DND-41 (cell line): Measurements from ENCODE around the gene EPN3.

Experiments used
- EZH2 ChIP-seq: IDR thresholded peaks from 3 replicates; pipeline ENCODE4 v1.6.1; 2012; ENCODE audit warnings: borderline replicate concordance, low read depth, mild to moderate bottlenecking, moderate library complexity, low read length, inconsistent platforms; ENCODE audit not compliant: severe bottlenecking
- TF ChIP-seq, protein P1 (sequence below): IDR thresholded peaks from 2 replicates; pipeline ENCODE4 v1.5.1; 2012; ENCODE audit warnings: borderline replicate concordance, low read length, moderate library complexity, mild to moderate bottlenecking; ENCODE audit not compliant: poor library complexity, severe bottlenecking; ENCODE audit errors: extremely low read depth

GRCh38 chr17:50582741-50583140, 50.2 kb downstream of the EPN3 start:
- no peak for TF ChIP-seq EZH2
- TF ChIP-seq, protein P1, sequence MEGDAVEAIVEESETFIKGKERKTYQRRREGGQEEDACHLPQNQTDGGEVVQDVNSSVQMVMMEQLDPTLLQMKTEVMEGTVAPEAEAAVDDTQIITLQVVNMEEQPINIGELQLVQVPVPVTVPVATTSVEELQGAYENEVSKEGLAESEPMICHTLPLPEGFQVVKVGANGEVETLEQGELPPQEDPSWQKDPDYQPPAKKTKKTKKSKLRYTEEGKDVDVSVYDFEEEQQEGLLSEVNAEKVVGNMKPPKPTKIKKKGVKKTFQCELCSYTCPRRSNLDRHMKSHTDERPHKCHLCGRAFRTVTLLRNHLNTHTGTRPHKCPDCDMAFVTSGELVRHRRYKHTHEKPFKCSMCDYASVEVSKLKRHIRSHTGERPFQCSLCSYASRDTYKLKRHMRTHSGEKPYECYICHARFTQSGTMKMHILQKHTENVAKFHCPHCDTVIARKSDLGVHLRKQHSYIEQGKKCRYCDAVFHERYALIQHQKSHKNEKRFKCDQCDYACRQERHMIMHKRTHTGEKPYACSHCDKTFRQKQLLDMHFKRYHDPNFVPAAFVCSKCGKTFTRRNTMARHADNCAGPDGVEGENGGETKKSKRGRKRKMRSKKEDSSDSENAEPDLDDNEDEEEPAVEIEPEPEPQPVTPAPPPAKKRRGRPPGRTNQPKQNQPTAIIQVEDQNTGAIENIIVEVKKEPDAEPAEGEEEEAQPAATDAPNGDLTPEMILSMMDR: no peak
